ENCODE data around the gene CEACAM16.

DNA sequence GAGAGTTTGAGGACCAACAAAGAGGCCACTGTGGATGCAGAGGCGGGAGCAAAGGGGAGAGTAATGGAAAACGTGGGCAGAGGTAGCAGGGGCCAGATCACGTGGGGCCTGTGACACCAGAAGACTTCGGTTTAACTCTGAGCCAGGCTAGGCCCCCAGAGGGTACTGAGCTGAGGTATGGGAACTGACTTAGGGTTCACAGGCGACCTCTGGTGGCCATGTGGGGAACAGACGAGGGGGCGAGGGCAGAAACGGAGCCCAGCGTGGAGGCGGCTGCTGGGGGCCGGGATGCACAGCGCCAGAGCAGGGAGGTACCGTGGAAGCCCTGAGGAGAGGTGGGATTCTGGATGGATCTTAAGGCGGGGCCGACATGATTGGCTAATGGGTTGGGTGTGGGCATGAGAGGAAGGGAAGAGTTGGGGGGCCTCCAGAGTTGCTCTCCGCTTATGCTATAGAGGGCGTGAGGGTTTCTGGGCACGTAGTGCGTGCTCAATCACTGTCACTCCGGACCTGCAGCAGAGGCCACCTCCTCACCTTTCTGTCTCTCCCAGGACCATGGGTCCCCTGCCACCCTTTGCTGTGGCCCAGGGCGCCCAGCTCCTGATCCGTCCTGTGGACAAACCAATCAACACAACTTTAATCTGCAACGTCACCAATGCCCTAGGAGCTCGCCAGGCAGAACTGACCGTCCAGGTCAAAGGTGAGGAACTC, 41.6 kb upstream of the CEACAM16 start:
- no peak for TF ChIP-seq PAX5 (IDR thresholded peaks at IDR 0.05; ENCODE audit: insufficient read depth, low read length, severe bottlenecking)
- TF ChIP-seq POLR2AphosphoS5 (IDR thresholded peaks at IDR 0.05; ENCODE audit: low read depth, low read length): no peak
